ENCODE data around the gene P3H2. TPM values are rescaled to one million over a fixed set of nuclear protein-coding genes. Genes with fewer than 3 reads are reported as not detected.

The P3H2 gene
- total and polyA plus RNA-seq, 2 donors (not counting 1 experiment from before 2014, with no cell fraction given), result not detected

DNA sequence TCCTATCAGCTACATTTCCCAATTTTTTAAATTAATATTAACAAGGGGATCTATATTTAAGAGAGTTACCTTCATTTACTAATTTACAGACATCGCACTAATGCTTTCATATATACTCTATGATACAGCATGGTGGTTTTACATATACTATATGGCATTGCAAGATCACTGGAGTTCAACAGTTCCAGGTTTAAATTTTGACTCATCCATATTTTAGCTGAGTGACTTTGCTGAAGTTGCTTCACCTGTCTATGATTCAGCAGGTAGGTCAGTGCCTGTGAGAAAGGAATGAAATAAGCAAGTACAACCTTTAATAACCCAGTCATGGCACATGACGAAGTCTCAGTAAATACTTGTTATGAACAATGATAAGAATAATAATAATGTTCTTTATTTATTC is 211.1 kb downstream of the P3H2 start:
- no peaks in the 10 kb centered on the region for H3K36me3 ChIP-seq (replicated peaks in 1 of 2; ENCODE audit: control extremely low read depth in 1 of 2, control insufficient read depth in 1 of 2, extremely low read depth in 1 of 2, insufficient read depth in 2 of 2, low read length in 1 of 2)
- H3K4me3 ChIP-seq (ENCODE audit: control extremely low read depth in 1 of 5, extremely low read depth in 1 of 5, insufficient read depth in 1 of 5, low read depth in 2 of 5, low read length in 4 of 5), result no peak overlapping the region
- no peaks in the 10 kb centered on the region for H3K27me3 ChIP-seq (replicated peaks in 1 of 4; ENCODE audit: control extremely low read depth in 1 of 4, control insufficient read depth in 3 of 4, insufficient read depth in 4 of 4, low read length in 3 of 4)
- CTCF ChIA-PET, result no interaction called here
- no peak for DNase-seq
- H3K27ac ChIP-seq (ENCODE audit: low read length in 2 of 2), result no peak overlapping the region
- no peaks in the 10 kb centered on the region for H4K20me1 ChIP-seq (ENCODE audit: control insufficient read depth, insufficient read depth, low read length, poor library complexity, severe bottlenecking)
- H3K9me3 ChIP-seq (ENCODE audit: control extremely low read depth in 1 of 3, control insufficient read depth in 2 of 3, insufficient read depth in 1 of 3, low read length in 2 of 3), result no peaks in the 10 kb centered on the region
- Mint-ChIP-seq H3K4me3 (no peak overlapping the region), H3K9me3 (ENCODE audit: insufficient read depth) (no peaks in the 10 kb centered on the region), H3K4me1 (no peaks in the 10 kb centered on the region), H3K27ac (no peak overlapping the region), H3K27me3 (peaks cover 14% of the 10 kb centered on the region)
- H3K4me2 ChIP-seq (replicated peaks; ENCODE audit: low read depth, low read length, poor library complexity, severe bottlenecking), result no peak overlapping the region
- POLR2A ChIA-PET, result no interaction called here
- no peak for ATAC-seq (ENCODE audit: low read depth)
- TF ChIP-seq, protein P1, sequence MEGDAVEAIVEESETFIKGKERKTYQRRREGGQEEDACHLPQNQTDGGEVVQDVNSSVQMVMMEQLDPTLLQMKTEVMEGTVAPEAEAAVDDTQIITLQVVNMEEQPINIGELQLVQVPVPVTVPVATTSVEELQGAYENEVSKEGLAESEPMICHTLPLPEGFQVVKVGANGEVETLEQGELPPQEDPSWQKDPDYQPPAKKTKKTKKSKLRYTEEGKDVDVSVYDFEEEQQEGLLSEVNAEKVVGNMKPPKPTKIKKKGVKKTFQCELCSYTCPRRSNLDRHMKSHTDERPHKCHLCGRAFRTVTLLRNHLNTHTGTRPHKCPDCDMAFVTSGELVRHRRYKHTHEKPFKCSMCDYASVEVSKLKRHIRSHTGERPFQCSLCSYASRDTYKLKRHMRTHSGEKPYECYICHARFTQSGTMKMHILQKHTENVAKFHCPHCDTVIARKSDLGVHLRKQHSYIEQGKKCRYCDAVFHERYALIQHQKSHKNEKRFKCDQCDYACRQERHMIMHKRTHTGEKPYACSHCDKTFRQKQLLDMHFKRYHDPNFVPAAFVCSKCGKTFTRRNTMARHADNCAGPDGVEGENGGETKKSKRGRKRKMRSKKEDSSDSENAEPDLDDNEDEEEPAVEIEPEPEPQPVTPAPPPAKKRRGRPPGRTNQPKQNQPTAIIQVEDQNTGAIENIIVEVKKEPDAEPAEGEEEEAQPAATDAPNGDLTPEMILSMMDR (IDR thresholded peaks at IDR 0.05), result no peak
- TF ChIP-seq EZH2 (IDR thresholded peaks at IDR 0.05; ENCODE audit: borderline replicate concordance, insufficient read depth, low read depth, low read length, poor library complexity, severe bottlenecking), result no peak
- H3K9ac ChIP-seq (ENCODE audit: low read length), result no peak overlapping the region
- H3K79me2 ChIP-seq (ENCODE audit: control insufficient read depth, insufficient read depth, low read length), result no peaks in the 10 kb centered on the region
- no peaks in the 10 kb centered on the region for H3K4me1 ChIP-seq (ENCODE audit: control insufficient read depth in 2 of 2, insufficient read depth in 2 of 2, low read length in 2 of 2)
- no peak overlapping the region for H2AFZ ChIP-seq (ENCODE audit: insufficient read depth, low read depth, low read length, poor library complexity, severe bottlenecking)
- intact Hi-C loops (cut with micrococcal nuclease), result no loop called here
- no CpG with 5 or more reads among the region's 2 CpGs for WGBS (ENCODE audit: insufficient coverage)

- TF ChIP-seq EZH2 (IDR thresholded peaks at IDR 0.05; ENCODE audit: borderline replicate concordance, insufficient read depth, low read depth, low read length, poor library complexity, severe bottlenecking), result no peak
- TF ChIP-seq, protein P1 (IDR thresholded peaks at IDR 0.05), result no peak
- Histone ChIP-seq H3K27ac (ENCODE audit: low read length in 2 of 2) (no peak overlapping the region), H3K36me3 (replicated peaks in 1 of 2; ENCODE audit: control extremely low read depth in 1 of 2, control insufficient read depth in 1 of 2, extremely low read depth in 1 of 2, insufficient read depth in 2 of 2, low read length in 1 of 2) (no peaks in the 10 kb centered on the region), H2AFZ (ENCODE audit: insufficient read depth, low read depth, low read length, poor library complexity, severe bottlenecking) (no peak overlapping the region), H3K4me2 (replicated peaks; ENCODE audit: low read depth, low read length, poor library complexity, severe bottlenecking) (no peak overlapping the region), H3K4me3 (ENCODE audit: control extremely low read depth in 1 of 5, extremely low read depth in 1 of 5, insufficient read depth in 1 of 5, low read depth in 2 of 5, low read length in 4 of 5) (no peak overlapping the region), H3K4me1 (ENCODE audit: control insufficient read depth in 2 of 2, insufficient read depth in 2 of 2, low read length in 2 of 2) (no peaks in the 10 kb centered on the region), H3K9ac (ENCODE audit: low read length) (no peak overlapping the region), H3K9me3 (ENCODE audit: control extremely low read depth in 1 of 3, control insufficient read depth in 2 of 3, insufficient read depth in 1 of 3, low read length in 2 of 3) (no peaks in the 10 kb centered on the region), H3K79me2 (ENCODE audit: control insufficient read depth, insufficient read depth, low read length) (no peaks in the 10 kb centered on the region), H3K27me3 (replicated peaks in 1 of 4; ENCODE audit: control extremely low read depth in 1 of 4, control insufficient read depth in 3 of 4, insufficient read depth in 4 of 4, low read length in 3 of 4) (no peaks in the 10 kb centered on the region), H4K20me1 (ENCODE audit: control insufficient read depth, insufficient read depth, low read length, poor library complexity, severe bottlenecking) (no peaks in the 10 kb centered on the region)
- intact Hi-C loops (cut with micrococcal nuclease), result no loop called here
- Mint-ChIP-seq H3K4me1 (no peaks in the 10 kb centered on the region), H3K4me3 (no peak overlapping the region), H3K9me3 (ENCODE audit: insufficient read depth) (no peaks in the 10 kb centered on the region), H3K27me3 (peaks cover 14% of the 10 kb centered on the region), H3K27ac (no peak overlapping the region)
- WGBS (ENCODE audit: insufficient coverage), result 100% methylated on average over 1 of the region's 3 CpGs
- ATAC-seq (ENCODE audit: low read depth), result no peak
- DNase-seq, result no peak
- ChIA-PET POLR2A (no interaction called here), CTCF (no interaction called here)
Observed at GRCh38 chr3:189909139-189909538, 211.6 kb downstream of the P3H2 start.

All from B cell (primary cell).